ENCODE data around the gene BIRC7. TPM values are rescaled to one million over a fixed set of nuclear protein-coding genes. Genes with fewer than 3 reads are reported as not detected.
A peak's percentile ranks its signal among the peaks of the same experiment; 100 is the strongest.

Gene BIRC7
- total RNA-seq, 2 donors from 2014 or later, result not detected

GRCh38 chr20:63254606-63255384, 19.1 kb downstream of the BIRC7 start:
- H3K4me1 ChIP-seq, result peaks cover 12% of the 10 kb centered on the region
- H3K4me3 ChIP-seq, result no peak overlapping the region
- H3K27me3 ChIP-seq, result peaks cover 0 to 19% of the 10 kb centered on the region in 2 donors
- TF ChIP-seq CTCF (IDR thresholded peaks at IDR 0.05) (no peak), POLR2A (IDR thresholded peaks at IDR 0.05) (no peak)
- peak in 1 of 4 donors; percentile 14 for DNase-seq
- intact Hi-C loops (cut with DNase I), result no loop called here
- ATAC-seq, result no peak
- no peaks in the 10 kb centered on the region for H3K9me3 ChIP-seq
- WGBS, 2 donors, result 5 to 25% methylated on average over 2 to 45 of the region's 56 CpGs
- H3K36me3 ChIP-seq (replicated peaks in 1 of 2; ENCODE audit: insufficient read depth in 1 of 2, low read depth in 2 of 2), result no peaks in the 10 kb centered on the region
- no peak overlapping the region for H3K27ac ChIP-seq

GRCh38 chr20:63255931-63256704, 20.4 kb downstream of the BIRC7 start:
- H3K36me3 ChIP-seq (replicated peaks in 1 of 2; ENCODE audit: insufficient read depth in 1 of 2, low read depth in 2 of 2), result no peaks in the 10 kb centered on the region
- no peak overlapping the region for H3K27ac ChIP-seq
- no peak overlapping the region for H3K4me3 ChIP-seq
- no peaks in the 10 kb centered on the region for H3K9me3 ChIP-seq
- no peak for TF ChIP-seq POLR2A (IDR thresholded peaks at IDR 0.05)
- no peak for TF ChIP-seq CTCF (IDR thresholded peaks at IDR 0.05)
- intact Hi-C loops (cut with DNase I), result no loop called here
- no peak for ATAC-seq
- H3K27me3 ChIP-seq, result peaks cover 0 to 19% of the 10 kb centered on the region in 2 donors
- WGBS, 2 donors, result 27 to 51% methylated on average over 9 to 31 of the region's 31 CpGs
- DNase-seq, result no peak
- H3K4me1 ChIP-seq, result peaks cover 12% of the 10 kb centered on the region

GRCh38 chr20:63256954-63257353, 21.2 kb downstream of the BIRC7 start:
- no peak overlapping the region for H3K27ac ChIP-seq
- H3K4me1 ChIP-seq, result peaks cover 12% of the 10 kb centered on the region
- intact Hi-C loops (cut with DNase I), result no loop called here
- WGBS, 2 donors, result 65 to 70% methylated on average over 4 of the region's 4 CpGs
- DNase-seq, result no peak
- H3K4me3 ChIP-seq, result no peak overlapping the region
- no peaks in the 10 kb centered on the region for H3K9me3 ChIP-seq
- no peaks in the 10 kb centered on the region for H3K36me3 ChIP-seq (replicated peaks in 1 of 2; ENCODE audit: insufficient read depth in 1 of 2, low read depth in 2 of 2)
- ATAC-seq, result no peak
- no peak for TF ChIP-seq POLR2A (IDR thresholded peaks at IDR 0.05)
- TF ChIP-seq CTCF (IDR thresholded peaks at IDR 0.05), result no peak
- H3K27me3 ChIP-seq, result peaks cover 0 to 19% of the 10 kb centered on the region in 2 donors

GRCh38 chr20:63257629-63258028, 21.9 kb downstream of the BIRC7 start:
- Histone ChIP-seq H3K9me3 (no peaks in the 10 kb centered on the region), H3K4me3 (no peak overlapping the region), H3K27me3 (peaks cover 0 to 19% of the 10 kb centered on the region in 2 donors), H3K4me1 (peaks cover 12% of the 10 kb centered on the region), H3K27ac (no peak overlapping the region), H3K36me3 (replicated peaks in 1 of 2; ENCODE audit: insufficient read depth in 1 of 2, low read depth in 2 of 2) (no peaks in the 10 kb centered on the region)
- WGBS, 2 donors, result 76 to 81% methylated on average over 12 to 13 of the region's 13 CpGs
- intact Hi-C loops (cut with DNase I), result no loop called here
- no peak for ATAC-seq
- DNase-seq, result no peak
- TF ChIP-seq POLR2A (IDR thresholded peaks at IDR 0.05) (no peak), CTCF (IDR thresholded peaks at IDR 0.05) (no peak)
